ENCODE data around the gene TAF6.

The TAF6 gene

DNA sequence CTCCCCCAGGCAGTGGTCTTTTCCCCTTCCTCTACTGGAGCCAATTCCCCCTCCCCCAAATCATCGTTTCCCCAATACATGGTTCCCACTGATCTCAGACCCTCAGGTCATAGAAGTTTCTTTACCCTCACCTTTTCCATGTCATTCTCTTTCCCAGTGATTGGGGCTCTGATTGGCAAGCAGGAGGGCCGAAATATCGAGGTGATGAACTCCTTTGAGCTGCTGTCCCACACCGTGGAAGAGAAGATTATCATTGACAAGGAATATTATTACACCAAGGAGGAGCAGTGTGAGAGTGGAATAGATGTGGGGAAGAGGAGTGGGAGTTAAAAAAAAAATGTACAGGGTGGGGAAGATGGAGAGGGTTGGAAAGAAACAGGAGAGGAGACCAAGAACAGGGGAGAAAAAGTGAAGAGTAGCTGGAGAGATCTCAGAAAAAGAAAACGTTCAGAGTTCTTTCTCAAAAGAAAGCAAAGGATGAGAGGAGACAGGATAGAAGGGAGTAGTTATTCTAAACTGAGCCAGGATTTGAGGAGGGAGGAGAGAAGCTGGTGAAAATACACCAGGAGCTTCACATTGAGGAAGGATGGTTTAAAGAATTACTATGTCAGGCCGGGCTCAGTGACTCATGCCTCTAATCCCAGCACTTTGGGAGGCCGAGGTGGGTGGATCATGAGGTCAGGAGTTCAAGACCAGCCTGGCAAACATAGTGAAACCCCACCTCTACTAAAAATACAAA lies 29.5 kb downstream of the TAF6 start:
- TF ChIP-seq POLR2AphosphoS5 (IDR thresholded peaks at IDR 0.05; ENCODE audit: low read depth, low read length) (no peak), TAF1 (IDR thresholded peaks at IDR 0.05; ENCODE audit: low read depth, low read length) (no peak), PAX5 (IDR thresholded peaks at IDR 0.05; ENCODE audit: insufficient read depth, low read length, severe bottlenecking) (no peak), POU2F2 (IDR thresholded peaks at IDR 0.05; ENCODE audit: low read depth, low read length) (no peak), POLR2A (IDR thresholded peaks at IDR 0.05; ENCODE audit: low read depth, low read length) (no peak), SPI1 (IDR thresholded peaks at IDR 0.05; ENCODE audit: low read depth, low read length) (no peak)
- DNase-seq (ENCODE audit: insufficient read length, low spot score) (no peak), FAIRE-seq (no peak)

DNA sequence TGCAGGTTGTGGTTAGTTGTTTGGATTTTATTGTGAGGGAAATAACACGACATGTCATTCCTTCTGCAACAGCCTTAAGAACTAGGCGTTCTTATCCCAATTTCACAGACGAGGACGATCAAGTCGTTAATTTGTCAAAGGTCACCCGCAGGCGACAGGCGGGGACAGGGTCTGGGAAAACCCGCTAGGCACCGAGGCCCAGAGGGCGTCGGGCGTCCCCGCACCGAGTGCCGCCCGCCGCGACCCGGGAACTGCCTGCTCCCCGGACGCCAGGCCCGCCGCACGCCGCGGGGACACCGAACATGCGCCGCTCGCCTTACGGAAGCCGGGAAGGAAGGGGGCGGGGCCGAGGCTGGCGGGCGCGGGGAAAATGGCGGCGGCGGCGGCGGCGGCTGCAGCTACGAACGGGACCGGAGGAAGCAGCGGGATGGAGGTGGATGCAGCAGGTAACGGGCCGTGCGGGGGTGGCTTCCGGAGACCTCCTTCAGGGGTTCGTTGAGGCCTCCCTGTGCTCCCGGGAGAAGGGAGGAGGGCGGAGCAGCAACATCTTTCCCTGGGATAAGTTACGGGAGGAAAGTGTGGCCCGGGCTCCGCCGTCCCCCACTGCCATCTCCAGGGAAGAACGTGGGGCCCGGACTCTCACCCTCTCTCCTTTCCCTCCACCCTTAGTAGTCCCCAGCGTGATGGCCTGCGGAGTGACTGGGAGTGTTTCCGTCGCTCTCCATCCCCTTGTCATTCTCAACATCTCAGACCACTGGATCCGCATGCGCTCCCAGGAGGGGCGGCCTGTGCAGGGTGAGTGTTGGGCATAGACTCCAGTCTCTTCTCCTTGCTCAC lies 30.3 kb downstream of the TAF6 start, which contains the start of gene COPS6:
COPS6 (plus strand) TSS at position 349 of the 837 bp plus-strand sequence; CDS start at position 371, 22 bp downstream.
- FAIRE-seq = peak; percentile 84
- TF ChIP-seq POLR2A (IDR thresholded peaks at IDR 0.05; ENCODE audit: low read depth, low read length) (peak; percentile 75), PAX5 (IDR thresholded peaks at IDR 0.05; ENCODE audit: insufficient read depth, low read length, severe bottlenecking) (peak; percentile 1), SPI1 (IDR thresholded peaks at IDR 0.05; ENCODE audit: low read depth, low read length) (no peak), TAF1 (IDR thresholded peaks at IDR 0.05; ENCODE audit: low read depth, low read length) (peak; percentile 61), POLR2AphosphoS5 (IDR thresholded peaks at IDR 0.05; ENCODE audit: low read depth, low read length) (peak; percentile 54; the same call in 1 of the 2 replicates), POU2F2 (IDR thresholded peaks at IDR 0.05; ENCODE audit: low read depth, low read length) (no peak)
- peak; percentile 86 for DNase-seq (ENCODE audit: insufficient read length, low spot score)

DNA sequence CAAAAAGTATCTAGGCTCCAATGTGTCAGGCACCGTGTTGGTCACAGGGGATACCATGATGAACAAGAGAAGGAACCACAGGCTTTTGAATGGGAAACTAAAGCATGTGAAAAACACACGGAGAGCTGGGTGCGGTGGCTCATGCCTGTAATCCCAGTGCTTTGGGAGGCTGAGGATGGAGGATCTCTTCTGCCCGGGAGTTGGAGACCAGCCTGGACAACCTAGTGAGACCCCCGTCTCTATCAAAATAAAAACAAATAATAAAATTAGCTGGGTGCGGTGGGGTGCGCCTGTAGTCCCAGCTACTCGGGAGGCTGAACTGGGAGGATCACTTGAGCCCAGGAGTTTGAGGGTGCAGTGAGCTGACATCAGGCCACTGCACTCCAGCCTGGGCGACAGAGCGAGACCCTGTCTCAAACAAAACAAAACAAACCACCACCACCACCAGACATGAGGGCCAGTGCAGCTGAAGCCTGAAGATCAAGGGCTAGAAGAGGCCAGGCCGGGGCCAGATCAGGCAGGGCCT lies 31.0 kb downstream of the TAF6 start:
- no peak for DNase-seq (ENCODE audit: insufficient read length, low spot score)
- no peak for TF ChIP-seq POU2F2 (IDR thresholded peaks at IDR 0.05; ENCODE audit: low read depth, low read length)
- TF ChIP-seq TAF1 (IDR thresholded peaks at IDR 0.05; ENCODE audit: low read depth, low read length) = no peak
- TF ChIP-seq SPI1 (IDR thresholded peaks at IDR 0.05; ENCODE audit: low read depth, low read length) = no peak
- TF ChIP-seq PAX5 (IDR thresholded peaks at IDR 0.05; ENCODE audit: insufficient read depth, low read length, severe bottlenecking) = no peak
- no peak for TF ChIP-seq POLR2A (IDR thresholded peaks at IDR 0.05; ENCODE audit: low read depth, low read length)
- TF ChIP-seq POLR2AphosphoS5 (IDR thresholded peaks at IDR 0.05; ENCODE audit: low read depth, low read length) = no peak
- FAIRE-seq = peak; percentile 23

DNA sequence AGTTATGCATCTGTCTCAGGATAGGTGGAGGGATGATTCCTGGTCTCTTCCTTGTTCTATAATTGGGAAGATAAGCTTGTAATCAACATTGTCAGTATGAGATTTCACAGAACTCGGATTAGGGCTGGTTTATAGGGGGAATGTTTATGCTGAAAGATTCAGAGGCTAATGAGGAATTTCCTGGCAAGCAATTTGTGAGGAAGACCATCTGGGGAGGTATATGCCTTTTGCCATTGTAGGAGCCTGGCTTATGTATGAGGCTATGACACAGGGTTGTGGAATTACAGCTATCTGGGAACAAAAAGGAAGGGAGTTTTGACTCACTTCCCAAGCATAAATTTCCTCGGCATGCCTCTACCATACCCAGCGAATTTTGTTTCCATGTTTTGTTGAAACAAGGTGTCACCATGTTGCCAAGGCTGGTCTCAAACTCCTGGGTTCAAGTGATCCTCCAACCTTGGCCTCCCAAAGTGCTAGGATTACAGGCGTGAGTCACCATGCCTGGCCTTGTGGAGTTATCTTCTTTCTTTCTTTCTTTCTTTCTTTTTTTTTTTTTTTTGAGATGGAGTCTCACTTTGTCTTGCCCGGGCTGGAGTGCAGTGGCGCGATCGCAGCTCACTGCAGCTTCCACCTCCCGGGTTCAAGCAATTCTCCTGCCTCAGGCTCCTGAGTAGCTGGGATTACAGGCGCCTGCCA lies 32.0 kb downstream of the TAF6 start:
- DNase-seq (ENCODE audit: insufficient read length, low spot score) (no peak), FAIRE-seq (no peak)
- TF ChIP-seq POLR2AphosphoS5 (IDR thresholded peaks at IDR 0.05; ENCODE audit: low read depth, low read length) (no peak), PAX5 (IDR thresholded peaks at IDR 0.05; ENCODE audit: insufficient read depth, low read length, severe bottlenecking) (no peak)

DNA sequence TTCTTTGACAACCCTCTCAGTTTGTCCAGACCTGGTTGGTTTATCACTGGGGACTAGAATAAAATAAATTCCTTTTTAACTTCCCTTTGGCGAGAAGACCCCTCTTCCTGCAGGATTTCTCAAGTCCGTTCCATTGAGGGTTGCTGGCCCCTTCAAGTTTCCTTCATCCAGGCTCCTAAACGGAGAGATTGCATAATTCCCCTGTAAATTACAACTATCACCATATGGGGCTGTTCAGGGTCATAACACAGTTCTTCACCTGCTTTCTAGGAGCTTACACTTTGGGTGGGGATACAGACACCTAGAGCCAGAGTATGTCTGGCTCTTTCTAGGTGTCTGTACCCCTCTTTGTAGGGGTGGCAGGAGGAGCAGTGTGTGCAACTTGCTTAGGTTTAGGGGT lies 33.6 kb downstream of the TAF6 start:
- no peak for FAIRE-seq
- DNase-seq (ENCODE audit: insufficient read length, low spot score) = no peak
- TF ChIP-seq POU2F2 (IDR thresholded peaks at IDR 0.05; ENCODE audit: low read depth, low read length) (no peak), TAF1 (IDR thresholded peaks at IDR 0.05; ENCODE audit: low read depth, low read length) (no peak), SPI1 (IDR thresholded peaks at IDR 0.05; ENCODE audit: low read depth, low read length) (no peak), POLR2A (IDR thresholded peaks at IDR 0.05; ENCODE audit: low read depth, low read length) (no peak), PAX5 (IDR thresholded peaks at IDR 0.05; ENCODE audit: insufficient read depth, low read length, severe bottlenecking) (no peak), POLR2AphosphoS5 (IDR thresholded peaks at IDR 0.05; ENCODE audit: low read depth, low read length) (no peak)

DNA sequence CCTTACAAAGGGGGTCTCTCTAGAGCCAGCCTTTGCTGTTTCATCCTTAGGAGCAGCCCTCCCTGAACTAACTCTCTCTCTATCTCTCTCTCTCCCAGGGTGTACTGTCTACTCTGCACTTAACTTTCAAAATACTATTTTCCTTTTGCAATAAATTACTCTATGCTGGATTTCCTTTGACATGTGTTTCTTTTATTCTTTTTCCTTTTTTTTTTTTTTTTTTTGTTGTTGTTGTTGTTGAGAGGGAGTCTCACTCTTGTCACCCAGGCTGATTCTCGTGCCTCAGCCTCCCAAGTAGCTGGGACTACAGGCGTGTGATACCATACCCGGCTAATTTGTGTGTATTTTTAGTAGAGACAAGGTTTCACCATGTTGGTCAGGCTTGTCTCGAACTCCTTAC lies 36.2 kb downstream of the TAF6 start:
- no peak for DNase-seq (ENCODE audit: insufficient read length, low spot score)
- no peak for FAIRE-seq
- TF ChIP-seq TAF1 (IDR thresholded peaks at IDR 0.05; ENCODE audit: low read depth, low read length) = no peak
- TF ChIP-seq POU2F2 (IDR thresholded peaks at IDR 0.05; ENCODE audit: low read depth, low read length) = no peak
- TF ChIP-seq PAX5 (IDR thresholded peaks at IDR 0.05; ENCODE audit: insufficient read depth, low read length, severe bottlenecking) = no peak
- TF ChIP-seq POLR2AphosphoS5 (IDR thresholded peaks at IDR 0.05; ENCODE audit: low read depth, low read length) = no peak
- no peak for TF ChIP-seq POLR2A (IDR thresholded peaks at IDR 0.05; ENCODE audit: low read depth, low read length)
- TF ChIP-seq SPI1 (IDR thresholded peaks at IDR 0.05; ENCODE audit: low read depth, low read length) = no peak

DNA sequence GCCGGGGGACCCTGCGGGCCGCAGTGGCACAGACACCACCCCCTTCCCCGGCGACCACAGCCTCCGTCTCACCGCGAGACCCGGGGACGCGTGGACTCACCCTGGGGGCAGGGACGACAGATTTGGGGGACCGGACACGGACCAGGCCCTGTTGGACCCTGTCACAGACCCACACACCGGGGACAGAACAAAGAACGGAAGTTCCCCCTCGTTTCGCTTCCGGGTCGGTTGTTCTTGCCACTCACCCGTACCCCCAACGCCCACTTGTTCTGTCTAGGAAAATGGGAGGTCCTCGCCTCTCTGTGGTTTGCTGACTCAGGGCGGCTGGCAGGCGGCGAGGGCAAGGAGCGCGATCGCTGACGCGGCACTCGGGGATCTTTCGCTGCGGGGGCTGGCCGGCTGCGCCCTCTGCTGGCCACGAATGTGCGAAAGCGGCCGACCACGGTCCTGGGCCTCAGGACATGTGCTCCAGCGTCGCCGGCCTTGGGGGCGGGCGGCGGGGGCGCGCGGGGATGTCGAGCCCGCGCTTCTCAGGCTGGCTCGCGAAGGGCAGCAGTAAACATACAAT lies 37.5 kb downstream of the TAF6 start, which contains the start of gene ZNF3:
ZNF3 (minus strand) TSS at position 189 of the 568 bp plus-strand sequence. CDS start 4,366 bp downstream, outside the sequence.
- FAIRE-seq = peak; percentile 97
- peak; percentile 88 for DNase-seq (ENCODE audit: insufficient read length, low spot score)
- TF ChIP-seq SPI1 (IDR thresholded peaks at IDR 0.05; ENCODE audit: low read depth, low read length) (peak; percentile 34; the same call in 1 of the 2 replicates), POLR2AphosphoS5 (IDR thresholded peaks at IDR 0.05; ENCODE audit: low read depth, low read length) (peak; percentile 95), POLR2A (IDR thresholded peaks at IDR 0.05; ENCODE audit: low read depth, low read length) (peak; percentile 93), TAF1 (IDR thresholded peaks at IDR 0.05; ENCODE audit: low read depth, low read length) (peak; percentile 76), POU2F2 (IDR thresholded peaks at IDR 0.05; ENCODE audit: low read depth, low read length) (peak; percentile 83), PAX5 (IDR thresholded peaks at IDR 0.05; ENCODE audit: insufficient read depth, low read length, severe bottlenecking) (peak; percentile 31)

DNA sequence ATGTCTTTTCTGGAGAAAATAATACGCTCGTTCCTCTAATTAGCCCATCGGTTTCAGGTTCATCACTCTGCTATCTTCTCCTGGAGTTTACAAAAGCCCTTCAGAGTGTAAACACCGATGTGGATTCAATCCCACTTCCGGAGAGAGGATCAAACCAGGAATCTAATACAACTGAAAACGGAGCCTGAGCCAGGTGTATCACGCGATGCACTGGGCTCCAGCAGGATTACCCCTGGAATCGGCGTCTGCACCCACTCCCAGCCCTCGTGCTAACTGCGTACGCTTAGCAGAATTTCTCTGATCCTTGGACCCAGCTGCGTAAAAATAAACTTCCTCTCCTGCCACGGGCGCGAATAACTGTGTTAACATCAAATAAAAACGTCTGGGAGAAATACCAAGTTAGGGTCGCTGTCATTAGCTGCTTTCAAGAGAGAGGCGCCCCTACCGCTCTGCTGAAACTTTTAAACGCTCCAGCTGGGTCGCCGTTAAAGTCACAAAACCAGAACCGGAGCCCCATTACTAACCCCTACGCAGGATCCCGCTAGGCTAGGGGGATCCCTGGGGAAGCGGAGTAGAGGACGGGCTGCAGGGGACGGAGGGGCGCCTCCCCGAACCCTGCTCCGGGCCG lies 38.1 kb downstream of the TAF6 start:
- no peak for TF ChIP-seq TAF1 (IDR thresholded peaks at IDR 0.05; ENCODE audit: low read depth, low read length)
- TF ChIP-seq PAX5 (IDR thresholded peaks at IDR 0.05; ENCODE audit: insufficient read depth, low read length, severe bottlenecking) = no peak
- TF ChIP-seq POLR2A (IDR thresholded peaks at IDR 0.05; ENCODE audit: low read depth, low read length) = no peak
- no peak for TF ChIP-seq SPI1 (IDR thresholded peaks at IDR 0.05; ENCODE audit: low read depth, low read length)
- no peak for TF ChIP-seq POU2F2 (IDR thresholded peaks at IDR 0.05; ENCODE audit: low read depth, low read length)
- TF ChIP-seq POLR2AphosphoS5 (IDR thresholded peaks at IDR 0.05; ENCODE audit: low read depth, low read length) = no peak
- DNase-seq (ENCODE audit: insufficient read length, low spot score) (no peak), FAIRE-seq (no peak)

Data from GM12891 (cell line).